Uterus (tissue), 4 donors: ENCODE results near the gene AIPL1. TPM values are rescaled to one million over a fixed set of nuclear protein-coding genes. Genes with fewer than 3 reads are reported as not detected.

Source experiments
- DNase-seq, 2 donors: peaks; one replicate each; pipeline ENCODE4 v3.0.0-alpha.2; 2019 to 2020
- H3K27ac ChIP-seq, 2 donors: fragments of 200-600 bp; sonication (generic); 1 replicate in 1 of 2; 2 replicates in 1 of 2; pipeline ENCODE4 v1.5.1; 2016 to 2018
- H3K27me3 ChIP-seq, 2 donors: fragments of 200-600 bp; sonication (generic); one replicate each; pipeline ENCODE4 v1.5.1; 2018 to 2019; ENCODE audit warnings: control low read depth in 1 of 2
- H3K36me3 ChIP-seq, 2 donors: fragments of 200-600 bp; sonication (generic); one replicate each; pipeline ENCODE4 v1.5.1; 2019; ENCODE audit warnings: control low read depth in 1 of 2
- H3K4me1 ChIP-seq, 2 donors: fragments of 200-600 bp; sonication (generic); one replicate each; pipeline ENCODE4 v1.5.1; 2018 to 2019; ENCODE audit warnings: control low read depth in 1 of 2
- H3K4me3 ChIP-seq, 2 donors: fragments of 200-600 bp; sonication (generic); 1 replicate in 1 of 2; 2 replicates in 1 of 2; pipeline ENCODE4 v1.5.1; 2018 to 2019; ENCODE audit warnings: mild to moderate bottlenecking in 1 of 2
- H3K9me3 ChIP-seq, 2 donors: fragments of 200-600 bp; sonication (generic); one replicate each; pipeline ENCODE4 v1.5.1; 2019; ENCODE audit warnings: control low read depth in 1 of 2
- CTCF ChIP-seq, 4 experiments: fragments of 200-600 bp in 2 of 4; fragments of 450-650 bp in 2 of 4; sonication (generic) in 2 of 4; IDR thresholded peaks; one replicate each; pipeline ENCODE4 v1.5.1; 2016 to 2019; ENCODE audit warnings: antibody characterized with exemption in 4 of 4, mild to moderate bottlenecking in 2 of 4, moderate library complexity in 1 of 4
- POLR2A ChIP-seq, 2 donors: fragments of 450-650 bp; IDR thresholded peaks; one replicate each; pipeline ENCODE4 v1.6.1; 2016; ENCODE audit warnings: antibody characterized with exemption in 2 of 2, mild to moderate bottlenecking in 1 of 2, moderate library complexity in 1 of 2
- intact Hi-C: fragments of 100-400 bp; cut with DNase I; formaldehyde crosslinking; loops from one replicate; pipeline ENCODE4 v1.15.1; 2023; ENCODE audit warnings: low total_unique reads
- total RNA-seq, 4 donors: library from RNA; depleted of rRNA in 3 of 4; stranded (reverse); fragments of >200 nt in 3 of 4; gene quantifications; one replicate each; pipeline versions ENCODE4 v1.1.0 to v1.2.4, GENCODE V29; 2014 to 2023
- donor health status: DM: yes; HTN: yes; CAD: no.

Gene AIPL1
- total RNA-seq, 4 donors from 2014 or later, result not detected

GRCh38 chr17:6442775-6443174 lies 7.9 kb upstream of the AIPL1 start:
- Histone ChIP-seq H3K9me3 (no peaks in the 10 kb centered on the region), H3K4me1 (no peaks in the 10 kb centered on the region), H3K27ac (no peak overlapping the region), H3K36me3 (no peaks in the 10 kb centered on the region), H3K27me3 (no peaks in the 10 kb centered on the region), H3K4me3 (no peak overlapping the region)
- DNase-seq, result no peak
- TF ChIP-seq POLR2A (IDR thresholded peaks at IDR 0.05) (no peak), CTCF (IDR thresholded peaks at IDR 0.05) (no peak)
- intact Hi-C loops, result no loop called here

GRCh38 chr17:6439951-6440350 lies 5.0 kb upstream of the AIPL1 start:
- Histone ChIP-seq H3K27me3 (peaks cover 0 to 6% of the 10 kb centered on the region in 2 donors), H3K36me3 (no peaks in the 10 kb centered on the region), H3K4me3 (no peak overlapping the region), H3K4me1 (no peaks in the 10 kb centered on the region), H3K27ac (no peak overlapping the region), H3K9me3 (no peaks in the 10 kb centered on the region)
- TF ChIP-seq CTCF (IDR thresholded peaks at IDR 0.05), result no peak
- TF ChIP-seq POLR2A (IDR thresholded peaks at IDR 0.05), result no peak
- intact Hi-C loops, result no loop called here
- DNase-seq, result no peak

- TF ChIP-seq POLR2A (IDR thresholded peaks at IDR 0.05), result no peak
- TF ChIP-seq CTCF (IDR thresholded peaks at IDR 0.05), result no peak
- Histone ChIP-seq H3K4me3 (no peak overlapping the region), H3K27ac (no peak overlapping the region), H3K4me1 (no peaks in the 10 kb centered on the region), H3K27me3 (peaks cover 0 to 6% of the 10 kb centered on the region in 2 donors), H3K9me3 (no peaks in the 10 kb centered on the region), H3K36me3 (no peaks in the 10 kb centered on the region)
- no peak for DNase-seq
- intact Hi-C loops, result no loop called here
These were observed 3.0 kb upstream of the AIPL1 start for GRCh38 chr17:6437956-6438355.

GRCh38 chr17:6437466-6437865 lies 2.5 kb upstream of the AIPL1 start:
- DNase-seq, result no peak
- no peaks in the 10 kb centered on the region for H3K36me3 ChIP-seq
- H3K4me1 ChIP-seq, result no peaks in the 10 kb centered on the region
- no peak overlapping the region for H3K27ac ChIP-seq
- no peaks in the 10 kb centered on the region for H3K9me3 ChIP-seq
- no peak for TF ChIP-seq CTCF (IDR thresholded peaks at IDR 0.05)
- no peak for TF ChIP-seq POLR2A (IDR thresholded peaks at IDR 0.05)
- H3K4me3 ChIP-seq, result no peak overlapping the region
- intact Hi-C loops, result no loop called here
- peaks cover 0 to 6% of the 10 kb centered on the region in 2 donors for H3K27me3 ChIP-seq

GRCh38 chr17:6435968-6436367 lies 1.0 kb upstream of the AIPL1 start:
- DNase-seq, result peak in 1 of 2 donors; percentile 25
- Histone ChIP-seq H3K4me1 (no peaks in the 10 kb centered on the region), H3K36me3 (no peaks in the 10 kb centered on the region), H3K27me3 (peaks cover 0 to 6% of the 10 kb centered on the region in 2 donors), H3K27ac (no peak overlapping the region), H3K4me3 (no peak overlapping the region), H3K9me3 (no peaks in the 10 kb centered on the region)
- TF ChIP-seq POLR2A (IDR thresholded peaks at IDR 0.05) (no peak), CTCF (IDR thresholded peaks at IDR 0.05) (peak; percentile 53 to 70 (median 68))
- intact Hi-C loops, result no loop called here
